Vagina (tissue), 2 donors: ENCODE measurements around the gene CLEC16A. TPM values are rescaled to one million over a fixed set of nuclear protein-coding genes. Genes with fewer than 3 reads are reported as not detected.

Experiments used
- DNase-seq, 2 donors: peaks; one replicate each; pipeline ENCODE4 v3.0.0-alpha.2; 2017; ENCODE audit errors: extremely low spot score in 2 of 2
- H3K27ac ChIP-seq: fragments of 200-600 bp; sonication (generic); one replicate; pipeline ENCODE4 v1.5.1; 2019
- H3K27me3 ChIP-seq: fragments of 200-600 bp; sonication (generic); one replicate; pipeline ENCODE4 v1.5.1; 2019
- H3K36me3 ChIP-seq, 2 donors: fragments of 200-600 bp; sonication (generic); one replicate each; pipeline ENCODE4 v1.5.1; 2017 to 2019
- H3K4me1 ChIP-seq: fragments of 200-600 bp; sonication (generic); one replicate; pipeline ENCODE4 v1.5.1; 2019
- H3K4me3 ChIP-seq, 2 donors: fragments of 200-600 bp; sonication (generic); 1 replicate in 1 of 2; 2 replicates in 1 of 2; pipeline ENCODE4 v1.5.1; 2016 to 2019
- H3K9me3 ChIP-seq: fragments of 200-600 bp; sonication (generic); one replicate; pipeline ENCODE4 v1.5.1; 2019
- POLR2A ChIP-seq, 2 donors: fragments of 450-650 bp; IDR thresholded peaks; one replicate each; pipeline ENCODE4 v1.6.1; 2017; ENCODE audit warnings: antibody characterized with exemption in 2 of 2, mild to moderate bottlenecking in 2 of 2, moderate library complexity in 2 of 2
- POLR2AphosphoS5 ChIP-seq, 2 donors: sonication (generic); formaldehyde crosslinking; IDR thresholded peaks; one replicate each; pipeline ENCODE4 v1.9.0; 2017; ENCODE audit warnings: antibody characterized with exemption in 2 of 2, mild to moderate bottlenecking in 2 of 2, low read depth in 1 of 2; ENCODE audit not compliant: insufficient read depth in 1 of 2
- intact Hi-C: fragments of 100-400 bp; cut with DNase I; formaldehyde crosslinking; loops from one replicate; pipeline ENCODE4 v1.15.1; 2023
- total RNA-seq: library from RNA; depleted of rRNA; stranded (reverse); fragments of >200 nt; gene quantifications from one replicate; pipeline ENCODE4 v1.2.3, GENCODE V29; 2016
- TF ChIP-seq, protein P1 (sequence below), 3 experiments: fragments of 450-650 bp in 2 of 3; fragments of 200-600 bp in 1 of 3; sonication (generic) in 1 of 3; IDR thresholded peaks; one replicate each; pipeline ENCODE4 v1.5.1; 2017 to 2019; ENCODE audit warnings: antibody characterized with exemption in 3 of 3, mild to moderate bottlenecking in 2 of 3, moderate library complexity in 2 of 3

Gene CLEC16A
- total RNA-seq, 1 donor from 2014 or later, result 21.6 TPM

DNA sequence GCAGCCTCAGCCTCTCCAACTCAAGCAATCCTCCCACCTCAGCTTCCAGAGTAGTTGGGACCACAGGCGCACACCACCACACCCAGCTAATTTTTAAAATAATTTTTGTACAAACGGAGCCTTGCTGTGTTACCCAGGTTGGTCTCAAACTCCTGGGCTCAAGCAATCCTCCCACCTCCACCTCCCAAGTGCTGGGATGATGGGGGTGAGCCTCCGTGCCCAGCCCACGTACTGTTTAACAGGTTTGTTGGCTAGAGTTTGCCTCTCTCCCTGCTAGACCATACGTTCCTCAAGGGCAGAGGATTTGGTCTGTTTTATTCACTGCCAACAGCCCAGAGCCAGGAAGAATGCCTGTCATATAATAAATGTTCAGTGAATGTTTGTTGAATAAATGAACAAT lies 285.1 kb downstream of the CLEC16A start:
- Histone ChIP-seq H3K4me1 (peaks cover 22% of the 10 kb centered on the region), H3K27me3 (no peaks in the 10 kb centered on the region), H3K4me3 (no peak overlapping the region), H3K27ac (no peak overlapping the region), H3K9me3 (no peaks in the 10 kb centered on the region), H3K36me3 (no peaks in the 10 kb centered on the region)
- TF ChIP-seq POLR2AphosphoS5 (IDR thresholded peaks at IDR 0.05; ENCODE audit: insufficient read depth in 1 of 2, low read depth in 1 of 2), result no peak
- TF ChIP-seq, protein P1, sequence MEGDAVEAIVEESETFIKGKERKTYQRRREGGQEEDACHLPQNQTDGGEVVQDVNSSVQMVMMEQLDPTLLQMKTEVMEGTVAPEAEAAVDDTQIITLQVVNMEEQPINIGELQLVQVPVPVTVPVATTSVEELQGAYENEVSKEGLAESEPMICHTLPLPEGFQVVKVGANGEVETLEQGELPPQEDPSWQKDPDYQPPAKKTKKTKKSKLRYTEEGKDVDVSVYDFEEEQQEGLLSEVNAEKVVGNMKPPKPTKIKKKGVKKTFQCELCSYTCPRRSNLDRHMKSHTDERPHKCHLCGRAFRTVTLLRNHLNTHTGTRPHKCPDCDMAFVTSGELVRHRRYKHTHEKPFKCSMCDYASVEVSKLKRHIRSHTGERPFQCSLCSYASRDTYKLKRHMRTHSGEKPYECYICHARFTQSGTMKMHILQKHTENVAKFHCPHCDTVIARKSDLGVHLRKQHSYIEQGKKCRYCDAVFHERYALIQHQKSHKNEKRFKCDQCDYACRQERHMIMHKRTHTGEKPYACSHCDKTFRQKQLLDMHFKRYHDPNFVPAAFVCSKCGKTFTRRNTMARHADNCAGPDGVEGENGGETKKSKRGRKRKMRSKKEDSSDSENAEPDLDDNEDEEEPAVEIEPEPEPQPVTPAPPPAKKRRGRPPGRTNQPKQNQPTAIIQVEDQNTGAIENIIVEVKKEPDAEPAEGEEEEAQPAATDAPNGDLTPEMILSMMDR (IDR thresholded peaks at IDR 0.05), result no peak
- intact Hi-C loops, result no loop called here
- DNase-seq, result no peak

DNA sequence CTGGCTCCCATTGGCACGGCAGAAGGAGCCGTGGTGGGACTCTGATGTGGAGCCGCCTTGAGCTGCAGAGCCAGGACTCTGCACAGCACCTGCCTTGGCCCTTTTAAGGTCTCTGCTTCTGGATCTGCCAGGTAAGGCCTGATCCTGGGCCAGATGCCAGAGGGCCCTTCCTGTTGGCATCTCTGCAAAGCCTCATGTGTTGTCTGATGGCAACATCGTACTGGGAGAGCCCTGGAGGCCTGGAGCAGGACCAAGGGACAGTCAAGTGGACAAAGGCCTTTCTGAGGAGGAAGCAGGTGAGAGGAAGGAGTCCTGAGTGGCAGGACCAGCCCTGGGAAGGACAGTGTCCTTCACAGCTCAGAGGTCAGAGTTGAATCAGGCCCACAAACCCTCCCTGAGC lies 285.5 kb downstream of the CLEC16A start:
- Histone ChIP-seq H3K27ac (no peak overlapping the region), H3K4me1 (peaks cover 17% of the 10 kb centered on the region), H3K36me3 (no peaks in the 10 kb centered on the region), H3K4me3 (no peak overlapping the region), H3K9me3 (no peaks in the 10 kb centered on the region), H3K27me3 (no peaks in the 10 kb centered on the region)
- DNase-seq, result no peak
- TF ChIP-seq, protein P1 (IDR thresholded peaks at IDR 0.05), result no peak
- no peak for TF ChIP-seq POLR2AphosphoS5 (IDR thresholded peaks at IDR 0.05; ENCODE audit: insufficient read depth in 1 of 2, low read depth in 1 of 2)
- TF ChIP-seq POLR2A (IDR thresholded peaks at IDR 0.05), result no peak
- intact Hi-C loops, result no loop called here

DNA sequence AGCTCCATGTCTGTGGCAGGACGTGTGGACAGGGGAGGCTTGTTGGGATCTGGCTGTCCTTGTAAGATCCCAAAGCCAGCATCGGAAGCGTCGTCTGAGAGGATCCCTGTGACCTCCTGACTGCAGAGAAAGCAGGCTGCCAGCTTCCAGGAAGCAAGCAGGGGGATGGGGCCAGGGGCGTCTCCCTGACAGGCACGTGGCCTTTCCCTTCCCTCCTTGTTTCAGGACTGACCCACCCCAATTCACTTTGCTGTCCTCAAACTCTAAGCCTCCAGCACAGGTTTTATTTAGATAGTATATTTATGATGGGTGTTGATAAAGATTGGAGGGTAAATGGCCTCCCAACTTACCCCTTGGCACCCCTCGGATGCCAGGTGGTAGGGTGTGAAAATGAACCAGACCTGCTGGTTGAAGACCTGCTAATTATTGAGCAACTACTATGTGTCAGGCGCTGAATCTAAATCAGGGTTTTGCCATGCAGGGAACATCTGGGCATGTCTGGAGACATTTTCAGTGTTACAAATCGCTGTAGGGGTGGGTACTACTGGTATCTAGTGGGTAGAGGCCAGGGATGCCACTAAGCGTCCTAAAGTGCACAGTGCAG lies 287.1 kb downstream of the CLEC16A start:
- Histone ChIP-seq H3K4me1 (peaks cover 7% of the 10 kb centered on the region), H3K27me3 (no peaks in the 10 kb centered on the region), H3K27ac (no peak overlapping the region), H3K36me3 (no peaks in the 10 kb centered on the region), H3K4me3 (no peak overlapping the region), H3K9me3 (no peaks in the 10 kb centered on the region)
- no peak for DNase-seq
- TF ChIP-seq POLR2A (IDR thresholded peaks at IDR 0.05) (no peak), POLR2AphosphoS5 (IDR thresholded peaks at IDR 0.05; ENCODE audit: insufficient read depth in 1 of 2, low read depth in 1 of 2) (no peak)
- TF ChIP-seq, protein P1 (IDR thresholded peaks at IDR 0.05), result no peak
- intact Hi-C loops, result no loop called here

Other genes starting within 250 kb of the CLEC16A start
- not detected for gene TEKT5, start 249.6 kb upstream of the CLEC16A start, total RNA-seq
- gene NUBP1, start 200.7 kb upstream of the CLEC16A start, total RNA-seq, result 20.9 TPM
- gene TVP23A, start 125.8 kb upstream of the CLEC16A start, total RNA-seq, result 0.98 TPM
- gene CIITA, start 67.4 kb upstream of the CLEC16A start, total RNA-seq, result 16.7 TPM
- 67.5 TPM for gene DEXI, start 2.1 kb upstream of the CLEC16A start, total RNA-seq